ENCODE measurements around the gene NIT2. TPM values are rescaled to one million over a fixed set of nuclear protein-coding genes. Genes with fewer than 3 reads are reported as not detected.

NIT2 gene
- polyA plus RNA-seq, 1 donor from 2014 or later = 17.2 TPM

GRCh38 chr3:100364421-100364820 lies 29.9 kb downstream of the NIT2 start:
- H3K9ac ChIP-seq (ENCODE audit: low read length) = no peak overlapping the region
- no peak overlapping the region for H3K27ac ChIP-seq (ENCODE audit: low read length)
- H3K4me2 ChIP-seq (ENCODE audit: low read length) = no peak overlapping the region
- H4K20me1 ChIP-seq (ENCODE audit: insufficient read depth) = no peaks in the 10 kb centered on the region
- no peaks in the 10 kb centered on the region for H3K9me2 ChIP-seq (ENCODE audit: insufficient read depth, low read length)
- no peak overlapping the region for H2AFZ ChIP-seq (ENCODE audit: low read depth, low read length)
- no peak overlapping the region for H3K4me3 ChIP-seq (ENCODE audit: low read length)
- no peaks in the 10 kb centered on the region for H3F3A ChIP-seq (ENCODE audit: insufficient read depth, low read length, poor library complexity, severe bottlenecking)
- H3K27me3 ChIP-seq (ENCODE audit: insufficient read depth, low read depth, low read length) = no peaks in the 10 kb centered on the region
- peaks cover 11% of the 10 kb centered on the region for H3K36me3 ChIP-seq (ENCODE audit: insufficient read depth, low read length)
- H3K79me2 ChIP-seq (replicated peaks; ENCODE audit: insufficient read depth, low read length) = no peaks in the 10 kb centered on the region
- peaks cover 5% of the 10 kb centered on the region for H3K9me3 ChIP-seq (ENCODE audit: low read length)
- TF ChIP-seq CTCF (IDR thresholded peaks at IDR 0.05; ENCODE audit: poor library complexity, severe bottlenecking) = no peak
- no peak for TF ChIP-seq POLR2AphosphoS5 (IDR thresholded peaks at IDR 0.05)
- TF ChIP-seq SMC3 (conservative IDR thresholded peaks at IDR 0.05; ENCODE audit: poor library complexity) = no peak
- no peak for TF ChIP-seq EP300 (conservative IDR thresholded peaks at IDR 0.05; ENCODE audit: poor library complexity, severe bottlenecking)
- no peak for TF ChIP-seq TAF1 (IDR thresholded peaks at IDR 0.05; ENCODE audit: low read depth)
- TF ChIP-seq MXI1 (conservative IDR thresholded peaks at IDR 0.05; ENCODE audit: poor library complexity, severe bottlenecking) = no peak
- TF ChIP-seq REST (IDR thresholded peaks at IDR 0.05; ENCODE audit: borderline replicate concordance) = no peak
- TF ChIP-seq EZH2 (IDR thresholded peaks at IDR 0.05; ENCODE audit: borderline replicate concordance, insufficient read depth, low read length, poor library complexity, severe bottlenecking) = no peak
- no peak for TF ChIP-seq RAD21 (conservative IDR thresholded peaks at IDR 0.05)

GRCh38 chr3:100366424-100366823 lies 31.9 kb downstream of the NIT2 start:
- peaks cover 5% of the 10 kb centered on the region for H3K9me3 ChIP-seq (ENCODE audit: low read length)
- no peak for TF ChIP-seq POLR2AphosphoS5 (IDR thresholded peaks at IDR 0.05)
- no peak for TF ChIP-seq EP300 (conservative IDR thresholded peaks at IDR 0.05; ENCODE audit: poor library complexity, severe bottlenecking)
- no peak for TF ChIP-seq REST (IDR thresholded peaks at IDR 0.05; ENCODE audit: borderline replicate concordance)
- TF ChIP-seq TAF1 (IDR thresholded peaks at IDR 0.05; ENCODE audit: low read depth) = no peak
- no peak for TF ChIP-seq MXI1 (conservative IDR thresholded peaks at IDR 0.05; ENCODE audit: poor library complexity, severe bottlenecking)
- TF ChIP-seq CTCF (IDR thresholded peaks at IDR 0.05; ENCODE audit: poor library complexity, severe bottlenecking) = no peak
- H3K27ac ChIP-seq (ENCODE audit: low read length) = no peak overlapping the region

More at GRCh38 chr3:100366424-100366823, 31.9 kb downstream of the NIT2 start:
- H3K9me2 ChIP-seq (ENCODE audit: insufficient read depth, low read length) = no peaks in the 10 kb centered on the region
- peaks cover 11% of the 10 kb centered on the region for H3K36me3 ChIP-seq (ENCODE audit: insufficient read depth, low read length)
- H3F3A ChIP-seq (ENCODE audit: insufficient read depth, low read length, poor library complexity, severe bottlenecking) = no peaks in the 10 kb centered on the region
- H3K4me2 ChIP-seq (ENCODE audit: low read length) = no peak overlapping the region
- H3K9ac ChIP-seq (ENCODE audit: low read length) = no peak overlapping the region
- H3K4me3 ChIP-seq (ENCODE audit: low read length) = no peak overlapping the region
- no peaks in the 10 kb centered on the region for H4K20me1 ChIP-seq (ENCODE audit: insufficient read depth)
- no peak overlapping the region for H2AFZ ChIP-seq (ENCODE audit: low read depth, low read length)
- H3K79me2 ChIP-seq (replicated peaks; ENCODE audit: insufficient read depth, low read length) = no peaks in the 10 kb centered on the region
- H3K27me3 ChIP-seq (ENCODE audit: insufficient read depth, low read depth, low read length) = no peaks in the 10 kb centered on the region
